HG02870 (cell line): ENCODE data around the gene HECTD4.

Experiments used
- ATAC-seq: cut with Tn5 transposase; IDR thresholded peaks from one replicate; pipeline ENCODE4 v1.9.1; 2021; ENCODE audit warnings: mild to moderate bottlenecking, moderate library complexity; ENCODE audit not compliant: unreplicated experiment

Gene HECTD4

GRCh38 chr12:112217647-112218046 lies 164.6 kb downstream of the HECTD4 start:
- ATAC-seq = no peak

- no peak for ATAC-seq
Observed at GRCh38 chr12:112216223-112216622, 166.0 kb downstream of the HECTD4 start.

GRCh38 chr12:112214064-112214463 lies 168.2 kb downstream of the HECTD4 start:
- ATAC-seq = no peak

GRCh38 chr12:112208301-112208910 lies 173.8 kb downstream of the HECTD4 start:
- no peak for ATAC-seq

- ATAC-seq = no peak
Observed at GRCh38 chr12:112207397-112207924, 174.8 kb downstream of the HECTD4 start.

- ATAC-seq = no peak
Observed at GRCh38 chr12:112206944-112207343, 175.3 kb downstream of the HECTD4 start.

GRCh38 chr12:112199136-112199535 lies 183.1 kb downstream of the HECTD4 start:
- ATAC-seq = no peak

- no peak for ATAC-seq
Observed at GRCh38 chr12:112198120-112198733, 184.0 kb downstream of the HECTD4 start.

GRCh38 chr12:112196196-112196875 lies 185.9 kb downstream of the HECTD4 start:
- ATAC-seq = no peak

- no peak for ATAC-seq
Observed at GRCh38 chr12:112194601-112195247, 187.5 kb downstream of the HECTD4 start.

GRCh38 chr12:112192475-112192874 lies 189.8 kb downstream of the HECTD4 start:
- ATAC-seq = no peak

- ATAC-seq = no peak
Observed at GRCh38 chr12:112191840-112192321, 190.3 kb downstream of the HECTD4 start.

- ATAC-seq = no peak
Observed at GRCh38 chr12:112191201-112191600, 191.0 kb downstream of the HECTD4 start.

- ATAC-seq = no peak
Observed at GRCh38 chr12:112190231-112191025, 191.8 kb downstream of the HECTD4 start.

GRCh38 chr12:112188130-112188830 lies 194.0 kb downstream of the HECTD4 start:
- no peak for ATAC-seq

GRCh38 chr12:112185093-112185923 lies 196.9 kb downstream of the HECTD4 start:
- no peak for ATAC-seq

GRCh38 chr12:112184056-112184887 lies 198.0 kb downstream of the HECTD4 start:
- no peak for ATAC-seq
